Measurements from ENCODE around the gene TMEM52. TPM values are rescaled to one million over a fixed set of nuclear protein-coding genes. Genes with fewer than 3 reads are reported as not detected.
A peak's percentile ranks its signal among the peaks of the same experiment; 100 is the strongest.

The TMEM52 gene
- total RNA-seq, 2 donors from 2014 or later = 0.64 to 1.5 TPM

GRCh38 chr1:1876335-1876930 is 42.6 kb downstream of the TMEM52 start:
- peak in 1 of 2 donors; percentile 27 for ATAC-seq
- H3K36me3 Mint-ChIP-seq = peaks cover 6 to 42% of the 10 kb centered on the region in 2 donors

GRCh38 chr1:1875932-1876331 is 43.1 kb downstream of the TMEM52 start:
- ATAC-seq = peak; percentile 86 to 93

More at GRCh38 chr1:1876335-1876930, 42.6 kb downstream of the TMEM52 start:
- DNase-seq (ENCODE audit: low spot score in 2 of 2) = no peak
- peak overlapping the region; percentile 77 to 96 for H3K27ac Mint-ChIP-seq
- H3K9me3 Mint-ChIP-seq = peaks cover 0 to 7% of the 10 kb centered on the region in 2 donors

GRCh38 chr1:1874901-1875300 is 44.2 kb downstream of the TMEM52 start:
- ATAC-seq (no peak), DNase-seq (ENCODE audit: low spot score in 2 of 2) (no peak)
- H3K27ac Mint-ChIP-seq = no peak overlapping the region
- peaks cover 6 to 56% of the 10 kb centered on the region in 2 donors for H3K36me3 Mint-ChIP-seq
- H3K9me3 Mint-ChIP-seq = peaks cover 0 to 7% of the 10 kb centered on the region in 2 donors

More at GRCh38 chr1:1875932-1876331, 43.1 kb downstream of the TMEM52 start:
- Mint-ChIP-seq H3K9me3 (peaks cover 0 to 7% of the 10 kb centered on the region in 2 donors), H3K27ac (peak overlapping the region; percentile 77 to 96), H3K36me3 (peaks cover 6 to 47% of the 10 kb centered on the region in 2 donors)
- DNase-seq (ENCODE audit: low spot score in 2 of 2) = peak in 1 of 2 donors; percentile 56

GRCh38 chr1:1873186-1873585 is 45.9 kb downstream of the TMEM52 start:
- Mint-ChIP-seq H3K36me3 (peaks cover 0 to 49% of the 10 kb centered on the region in 2 donors), H3K9me3 (no peaks in the 10 kb centered on the region), H3K27ac (peak overlapping the region in 1 of 2 donors; percentile 21)
- no peak for DNase-seq (ENCODE audit: low spot score in 2 of 2)
- no peak for ATAC-seq

GRCh38 chr1:1872329-1872994 is 46.6 kb downstream of the TMEM52 start:
- Mint-ChIP-seq H3K36me3 (peaks cover 0 to 48% of the 10 kb centered on the region in 2 donors), H3K9me3 (no peaks in the 10 kb centered on the region), H3K27ac (peak overlapping the region in 1 of 2 donors; percentile 21)
- ATAC-seq (no peak), DNase-seq (ENCODE audit: low spot score in 2 of 2) (no peak)

GRCh38 chr1:1869469-1869868 is 49.6 kb downstream of the TMEM52 start:
- Mint-ChIP-seq H3K9me3 (no peaks in the 10 kb centered on the region), H3K27ac (peak overlapping the region; percentile 7 to 38), H3K36me3 (peaks cover 0 to 39% of the 10 kb centered on the region in 2 donors)
- DNase-seq (ENCODE audit: low spot score in 2 of 2) = no peak
- no peak for ATAC-seq

Other genes starting within 250 kb of the TMEM52 start
- gene SLC35E2B, start 226.5 kb downstream of the TMEM52 start, total RNA-seq = 10 to 100 TPM; 19.0 to 48.5 TPM
- 100 to 1,000 TPM in 1 of 2 donors, 10 to 100 TPM in 1; 63.0 to 108 TPM for gene CDK11A, start 194.9 kb downstream of the TMEM52 start, total RNA-seq
- gene NADK, start 140.8 kb downstream of the TMEM52 start, total RNA-seq = 10 to 100 TPM; 64.7 to 67.6 TPM
- gene GNB1, start 28.2 kb downstream of the TMEM52 start, total RNA-seq = 100 to 1,000 TPM; 267 to 358 TPM
- gene CALML6, start 4.0 kb downstream of the TMEM52 start, total RNA-seq = 1 to 10 TPM; 1.4 to 2.6 TPM
- gene CFAP74, start 84.5 kb upstream of the TMEM52 start, total RNA-seq = not detected
- gene GABRD, start 100.1 kb upstream of the TMEM52 start, total RNA-seq = not detected
- gene PRKCZ, start 131.1 kb upstream of the TMEM52 start, total RNA-seq = 10 to 100 TPM; 11.8 to 22.4 TPM

Measured in activated naive CD4-positive, alpha-beta T cell treated with anti-CD3 and anti-CD28 coated beads, Interleukin-2, amount 50 U/mL, for 72 hours (primary cell).